Loucy (cell line): ENCODE results near the gene PLBD1.

Experiments used
- EZH2phosphoT487 ChIP-seq: fragments of 200-600 bp; IDR thresholded peaks from 2 replicates; pipeline ENCODE4 v1.6.1; 2018; ENCODE audit warnings: antibody characterized with exemption, mild to moderate bottlenecking, moderate library complexity, borderline replicate concordance
- TF ChIP-seq, protein P1 (sequence below): fragments of 200-600 bp; sonication (generic); conservative IDR thresholded peaks from 2 replicates; pipeline ENCODE4 v1.5.1; 2014; ENCODE audit warnings: mild to moderate bottlenecking, antibody characterized with exemption, low read length

DNA sequence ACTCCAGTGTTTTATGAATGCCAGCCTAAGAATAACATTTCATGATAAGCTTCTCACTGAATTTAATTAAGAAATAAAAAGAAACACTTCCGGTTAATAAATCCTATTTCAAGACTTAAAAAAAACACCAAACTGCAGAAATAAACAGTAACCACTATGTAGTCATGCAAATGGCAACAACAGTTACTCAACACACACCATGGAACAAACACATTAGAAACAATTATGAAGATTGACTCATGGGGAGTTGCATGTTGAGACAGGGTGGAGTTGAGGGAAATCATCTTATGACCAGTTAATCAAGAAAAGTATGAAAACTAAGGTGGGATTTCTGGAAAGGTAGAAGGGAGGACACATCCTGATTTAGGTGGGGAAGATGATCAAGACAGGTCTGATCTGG, 52.7 kb downstream of the PLBD1 start:
- TF ChIP-seq, protein P1, sequence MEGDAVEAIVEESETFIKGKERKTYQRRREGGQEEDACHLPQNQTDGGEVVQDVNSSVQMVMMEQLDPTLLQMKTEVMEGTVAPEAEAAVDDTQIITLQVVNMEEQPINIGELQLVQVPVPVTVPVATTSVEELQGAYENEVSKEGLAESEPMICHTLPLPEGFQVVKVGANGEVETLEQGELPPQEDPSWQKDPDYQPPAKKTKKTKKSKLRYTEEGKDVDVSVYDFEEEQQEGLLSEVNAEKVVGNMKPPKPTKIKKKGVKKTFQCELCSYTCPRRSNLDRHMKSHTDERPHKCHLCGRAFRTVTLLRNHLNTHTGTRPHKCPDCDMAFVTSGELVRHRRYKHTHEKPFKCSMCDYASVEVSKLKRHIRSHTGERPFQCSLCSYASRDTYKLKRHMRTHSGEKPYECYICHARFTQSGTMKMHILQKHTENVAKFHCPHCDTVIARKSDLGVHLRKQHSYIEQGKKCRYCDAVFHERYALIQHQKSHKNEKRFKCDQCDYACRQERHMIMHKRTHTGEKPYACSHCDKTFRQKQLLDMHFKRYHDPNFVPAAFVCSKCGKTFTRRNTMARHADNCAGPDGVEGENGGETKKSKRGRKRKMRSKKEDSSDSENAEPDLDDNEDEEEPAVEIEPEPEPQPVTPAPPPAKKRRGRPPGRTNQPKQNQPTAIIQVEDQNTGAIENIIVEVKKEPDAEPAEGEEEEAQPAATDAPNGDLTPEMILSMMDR = no peak
- TF ChIP-seq EZH2phosphoT487 = no peak
